HG03139 (cell line): Measurements from ENCODE around the gene ZFHX3.

Source experiments
- ATAC-seq: cut with Tn5 transposase; IDR thresholded peaks from one replicate; pipeline ENCODE4 v1.9.1; 2021; ENCODE audit not compliant: unreplicated experiment

ZFHX3 gene

GRCh38 chr16:72983241-72983640, 64.7 kb downstream of the ZFHX3 start:
- no peak for ATAC-seq

- no peak for ATAC-seq
Measured at GRCh38 chr16:72979974-72980373, 68.0 kb downstream of the ZFHX3 start.

- ATAC-seq, result no peak
Measured at GRCh38 chr16:72978212-72978611, 69.7 kb downstream of the ZFHX3 start.

GRCh38 chr16:72977127-72977526, 70.8 kb downstream of the ZFHX3 start:
- ATAC-seq, result no peak

- ATAC-seq, result no peak
Measured at GRCh38 chr16:72976438-72977064, 71.4 kb downstream of the ZFHX3 start.

- no peak for ATAC-seq
Measured at GRCh38 chr16:72975809-72976437, 72.0 kb downstream of the ZFHX3 start.

- ATAC-seq, result no peak
Measured at GRCh38 chr16:72974142-72974769, 73.7 kb downstream of the ZFHX3 start.

- no peak for ATAC-seq
Measured at GRCh38 chr16:72972878-72973571, 74.9 kb downstream of the ZFHX3 start.

GRCh38 chr16:72971370-72971769, 76.6 kb downstream of the ZFHX3 start:
- no peak for ATAC-seq

GRCh38 chr16:72970656-72971055, 77.3 kb downstream of the ZFHX3 start:
- ATAC-seq, result no peak

GRCh38 chr16:72969812-72970211, 78.1 kb downstream of the ZFHX3 start:
- no peak for ATAC-seq

- no peak for ATAC-seq
Measured at GRCh38 chr16:72969146-72969545, 78.8 kb downstream of the ZFHX3 start.

GRCh38 chr16:72967941-72968340, 80.0 kb downstream of the ZFHX3 start:
- ATAC-seq, result no peak

- no peak for ATAC-seq
Measured at GRCh38 chr16:72963533-72964315, 84.2 kb downstream of the ZFHX3 start.

- no peak for ATAC-seq
Measured at GRCh38 chr16:72962347-72962746, 85.6 kb downstream of the ZFHX3 start.

GRCh38 chr16:72961863-72962262, 86.1 kb downstream of the ZFHX3 start:
- ATAC-seq, result no peak

GRCh38 chr16:72961115-72961832, 86.7 kb downstream of the ZFHX3 start:
- no peak for ATAC-seq

GRCh38 chr16:72960101-72960500, 87.8 kb downstream of the ZFHX3 start:
- ATAC-seq, result no peak

- ATAC-seq, result no peak
Measured at GRCh38 chr16:72959301-72959996, 88.5 kb downstream of the ZFHX3 start.

- no peak for ATAC-seq
Measured at GRCh38 chr16:72958522-72959076, 89.3 kb downstream of the ZFHX3 start.
